ENCODE data around the gene MPZL2.
"Not testable (repeated sequence)": the region's sequence is repeated elsewhere in the genome, so short reads cannot be mapped to it uniquely, and the experiment has no call there.

Gene MPZL2

DNA sequence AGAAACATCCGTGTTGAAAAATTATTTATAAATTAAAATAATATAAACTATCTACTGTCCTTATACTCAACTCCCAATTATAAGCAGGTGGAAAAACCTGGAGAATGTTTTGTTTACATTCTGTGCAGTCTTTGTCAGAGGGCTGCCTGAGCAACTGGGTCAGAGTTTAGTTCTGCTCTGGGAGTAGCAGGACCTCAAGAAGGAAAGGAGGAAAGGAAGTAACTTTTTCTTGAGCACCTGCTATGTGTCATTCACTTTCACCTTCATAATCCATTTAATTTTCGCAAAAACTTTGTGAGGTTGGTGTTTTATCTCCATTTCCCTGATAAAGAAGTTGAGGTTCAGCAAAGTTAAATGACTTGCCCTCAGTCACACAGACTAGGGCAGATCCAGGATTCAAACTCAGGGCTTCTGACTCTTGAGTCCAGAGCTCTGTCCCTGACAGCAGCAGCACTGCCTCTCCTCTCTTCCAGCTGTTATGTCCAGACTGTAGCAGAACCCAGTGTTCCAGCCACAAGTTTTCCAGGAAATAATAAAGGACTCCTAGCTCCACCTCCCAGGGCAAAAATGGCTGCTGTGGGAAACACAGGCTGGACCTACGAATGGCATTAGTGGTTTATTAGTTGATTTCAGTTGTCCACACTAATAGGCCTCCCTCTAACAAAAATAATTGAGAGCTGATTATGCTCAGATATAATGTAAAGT, 46.8 kb upstream of the MPZL2 start:
- Histone ChIP-seq H3K4me1 (peaks cover under 1% of the 10 kb centered on the region), H3K4me2 (ENCODE audit: low read length) (no peak overlapping the region), H3K79me2 (no peaks in the 10 kb centered on the region), H3K9me3 (ENCODE audit: control insufficient read depth, low read length) (no peaks in the 10 kb centered on the region), H3K36me3 (ENCODE audit: control insufficient read depth, insufficient read depth, low read length) (no peaks in the 10 kb centered on the region), H3K27me3 (ENCODE audit: control insufficient read depth, insufficient read depth, low read length) (no peaks in the 10 kb centered on the region), H3K4me3 (ENCODE audit: low read depth, low read length) (no peak overlapping the region), H3K27ac (no peak overlapping the region), H3K9ac (no peak overlapping the region), H2AFZ (no peak overlapping the region)
- TF ChIP-seq, protein P1, sequence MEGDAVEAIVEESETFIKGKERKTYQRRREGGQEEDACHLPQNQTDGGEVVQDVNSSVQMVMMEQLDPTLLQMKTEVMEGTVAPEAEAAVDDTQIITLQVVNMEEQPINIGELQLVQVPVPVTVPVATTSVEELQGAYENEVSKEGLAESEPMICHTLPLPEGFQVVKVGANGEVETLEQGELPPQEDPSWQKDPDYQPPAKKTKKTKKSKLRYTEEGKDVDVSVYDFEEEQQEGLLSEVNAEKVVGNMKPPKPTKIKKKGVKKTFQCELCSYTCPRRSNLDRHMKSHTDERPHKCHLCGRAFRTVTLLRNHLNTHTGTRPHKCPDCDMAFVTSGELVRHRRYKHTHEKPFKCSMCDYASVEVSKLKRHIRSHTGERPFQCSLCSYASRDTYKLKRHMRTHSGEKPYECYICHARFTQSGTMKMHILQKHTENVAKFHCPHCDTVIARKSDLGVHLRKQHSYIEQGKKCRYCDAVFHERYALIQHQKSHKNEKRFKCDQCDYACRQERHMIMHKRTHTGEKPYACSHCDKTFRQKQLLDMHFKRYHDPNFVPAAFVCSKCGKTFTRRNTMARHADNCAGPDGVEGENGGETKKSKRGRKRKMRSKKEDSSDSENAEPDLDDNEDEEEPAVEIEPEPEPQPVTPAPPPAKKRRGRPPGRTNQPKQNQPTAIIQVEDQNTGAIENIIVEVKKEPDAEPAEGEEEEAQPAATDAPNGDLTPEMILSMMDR (IDR thresholded peaks at IDR 0.05), result no peak

DNA sequence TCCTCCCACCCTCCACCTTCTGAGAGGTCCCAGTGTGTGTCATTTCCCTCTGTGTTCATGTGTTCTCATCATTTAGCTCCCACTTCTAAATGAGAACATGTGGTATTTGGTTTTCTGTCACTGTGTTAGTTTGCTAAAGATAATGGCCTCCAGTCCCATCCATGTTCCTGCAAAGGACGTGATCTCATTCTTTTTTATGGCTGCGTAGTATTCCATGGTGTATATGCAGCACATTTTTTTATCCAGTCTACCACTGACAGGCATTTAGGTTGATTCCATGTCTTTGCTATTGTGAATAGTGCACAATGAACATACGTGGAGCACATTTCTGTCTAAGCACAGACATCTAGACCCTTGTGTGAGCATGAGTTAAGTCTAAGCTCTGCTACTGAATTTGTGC, 46.2 kb upstream of the MPZL2 start:
- Histone ChIP-seq H3K79me2 (no peaks in the 10 kb centered on the region), H3K9ac (no peak overlapping the region), H3K4me2 (ENCODE audit: low read length) (no peak overlapping the region), H3K27ac (no peak overlapping the region), H3K27me3 (ENCODE audit: control insufficient read depth, insufficient read depth, low read length) (no peaks in the 10 kb centered on the region), H3K4me1 (no peaks in the 10 kb centered on the region), H3K4me3 (ENCODE audit: low read depth, low read length) (no peak overlapping the region), H2AFZ (no peak overlapping the region), H3K36me3 (ENCODE audit: control insufficient read depth, insufficient read depth, low read length) (no peaks in the 10 kb centered on the region), H3K9me3 (ENCODE audit: control insufficient read depth, low read length) (no peaks in the 10 kb centered on the region)
- TF ChIP-seq, protein P1 (IDR thresholded peaks at IDR 0.05), result no peak

DNA sequence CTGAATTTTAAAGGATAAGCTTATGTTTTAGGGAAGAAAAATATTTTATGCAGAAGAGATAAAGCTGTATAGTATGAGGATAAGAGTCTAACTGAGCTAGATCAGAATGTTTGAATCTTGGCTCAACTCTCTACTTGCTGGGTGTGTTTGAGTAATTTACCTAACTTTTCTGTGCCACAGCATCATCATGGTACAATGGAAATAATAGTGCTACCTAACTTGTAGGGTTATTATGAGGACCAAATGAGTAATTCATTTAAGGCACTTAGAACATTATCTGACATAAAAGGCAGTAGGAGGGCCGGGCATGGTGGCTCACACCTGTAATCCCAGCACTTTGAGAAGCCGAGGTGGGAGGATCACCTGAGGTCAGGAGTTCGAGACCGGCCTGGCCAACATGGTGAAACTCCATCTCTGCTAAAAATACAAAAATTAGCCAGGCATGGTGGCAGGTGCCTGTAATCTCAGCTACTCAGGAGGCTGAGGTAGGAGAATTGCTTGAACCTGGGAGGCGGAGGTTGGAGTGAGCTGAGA, 45.0 kb upstream of the MPZL2 start:
- not testable (repeated sequence) for H3K4me2 ChIP-seq (ENCODE audit: low read length); H3K9me3 ChIP-seq (ENCODE audit: control insufficient read depth, low read length); H3K36me3 ChIP-seq (ENCODE audit: control insufficient read depth, insufficient read depth, low read length); H3K4me3 ChIP-seq (ENCODE audit: low read depth, low read length); H2AFZ ChIP-seq; H3K79me2 ChIP-seq; H3K27me3 ChIP-seq (ENCODE audit: control insufficient read depth, insufficient read depth, low read length); H3K27ac ChIP-seq; H3K9ac ChIP-seq; H3K4me1 ChIP-seq

DNA sequence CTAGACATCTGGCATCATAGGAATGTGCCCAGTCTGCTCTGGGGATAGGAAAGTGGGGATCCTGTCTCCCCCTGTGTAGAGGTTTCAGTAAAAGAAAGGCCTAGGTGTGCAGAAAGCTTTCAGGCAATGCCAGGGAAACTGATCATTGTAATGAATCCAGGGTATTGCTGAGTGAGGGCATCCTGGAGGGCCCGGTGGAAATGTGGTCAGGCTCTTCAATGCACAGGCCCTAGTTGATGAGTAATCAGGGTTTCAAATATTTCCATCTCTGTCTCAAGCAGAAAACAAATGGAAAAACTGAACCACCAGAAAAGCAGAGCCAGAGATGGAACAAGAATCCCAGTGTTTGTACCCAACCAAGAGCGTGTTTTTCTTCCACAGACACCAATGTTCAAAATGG, 42.5 kb upstream of the MPZL2 start:
- H2AFZ ChIP-seq, result no peak overlapping the region
- no peaks in the 10 kb centered on the region for H3K79me2 ChIP-seq
- H3K27ac ChIP-seq, result no peak overlapping the region
- H3K4me3 ChIP-seq (ENCODE audit: low read depth, low read length), result no peak overlapping the region
- H3K27me3 ChIP-seq (ENCODE audit: control insufficient read depth, insufficient read depth, low read length), result no peaks in the 10 kb centered on the region
- H3K9me3 ChIP-seq (ENCODE audit: control insufficient read depth, low read length), result no peaks in the 10 kb centered on the region
- TF ChIP-seq, protein P1 (IDR thresholded peaks at IDR 0.05), result no peak
- H3K36me3 ChIP-seq (ENCODE audit: control insufficient read depth, insufficient read depth, low read length), result no peaks in the 10 kb centered on the region
- no peak overlapping the region for H3K4me2 ChIP-seq (ENCODE audit: low read length)
- no peak overlapping the region for H3K9ac ChIP-seq
- no peaks in the 10 kb centered on the region for H3K4me1 ChIP-seq

DNA sequence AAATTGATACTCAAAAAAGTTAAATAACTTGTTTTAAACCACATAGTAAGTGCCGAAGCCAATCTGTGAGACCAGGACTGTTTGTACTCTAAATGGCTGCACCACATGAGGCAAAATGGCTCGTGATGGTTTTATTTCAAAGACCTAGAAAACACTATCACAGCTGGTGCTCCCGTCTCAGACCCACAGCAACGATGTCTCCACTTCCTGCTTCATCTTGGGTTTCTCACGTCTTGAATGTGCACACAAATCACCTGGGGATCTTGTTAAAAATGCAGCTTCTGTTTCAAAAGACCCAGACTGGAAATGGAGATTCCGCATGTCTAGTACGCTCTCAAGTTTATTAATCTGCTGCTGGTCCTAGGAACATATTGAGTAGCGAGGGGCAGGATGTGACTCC, 41.6 kb upstream of the MPZL2 start:
- H3K9ac ChIP-seq, result no peak overlapping the region
- no peaks in the 10 kb centered on the region for H3K9me3 ChIP-seq (ENCODE audit: control insufficient read depth, low read length)
- no peaks in the 10 kb centered on the region for H3K36me3 ChIP-seq (ENCODE audit: control insufficient read depth, insufficient read depth, low read length)
- H3K4me2 ChIP-seq (ENCODE audit: low read length), result no peak overlapping the region
- H3K4me1 ChIP-seq, result no peaks in the 10 kb centered on the region
- H3K27me3 ChIP-seq (ENCODE audit: control insufficient read depth, insufficient read depth, low read length), result no peaks in the 10 kb centered on the region
- H2AFZ ChIP-seq, result no peak overlapping the region
- no peak overlapping the region for H3K27ac ChIP-seq
- H3K4me3 ChIP-seq (ENCODE audit: low read depth, low read length), result no peak overlapping the region
- TF ChIP-seq, protein P1 (IDR thresholded peaks at IDR 0.05), result no peak
- no peaks in the 10 kb centered on the region for H3K79me2 ChIP-seq

All from parathyroid adenoma (tissue), 2 donors.